Esophagus muscularis mucosa (tissue), 4 donors: ENCODE results near the gene BTRC. TPM values are rescaled to one million over a fixed set of nuclear protein-coding genes. Genes with fewer than 3 reads are reported as not detected.

Experiments
- DNase-seq: peaks from one replicate; pipeline ENCODE4 v3.0.0-alpha.2; 2017; ENCODE audit errors: extremely low spot score
- H3K27ac ChIP-seq, 4 donors: fragments of 200-600 bp; sonication (generic); replicated peaks in 1 of 4; 1 replicate in 3 of 4; 2 replicates in 1 of 4; pipeline ENCODE4 v1.5.1; 2016 to 2019; ENCODE audit warnings: mild to moderate bottlenecking in 1 of 4
- H3K27me3 ChIP-seq, 4 donors: fragments of 200-600 bp; sonication (generic); one replicate each; pipeline versions ENCODE4 v1.5.1 to v1.6.0; 2016 to 2019
- H3K36me3 ChIP-seq, 4 donors: fragments of 200-600 bp; sonication (generic); one replicate each; pipeline ENCODE4 v1.5.1; 2016 to 2019
- H3K4me1 ChIP-seq, 4 donors: fragments of 200-600 bp; sonication (generic); one replicate each; pipeline ENCODE4 v1.5.1; 2016 to 2019
- H3K4me3 ChIP-seq, 4 donors: fragments of 200-600 bp; sonication (generic); 1 replicate in 2 of 4; 2 replicates in 2 of 4; pipeline ENCODE4 v1.5.1; 2016 to 2019; ENCODE audit warnings: mild to moderate bottlenecking in 4 of 4, moderate library complexity in 1 of 4
- H3K9me3 ChIP-seq, 4 donors: fragments of 200-600 bp; sonication (generic); 1 replicate in 3 of 4; 2 replicates in 1 of 4; pipeline ENCODE4 v1.5.1; 2016 to 2019
- CTCF ChIP-seq, 3 experiments: fragments of 200-600 bp in 2 of 3; fragments of 450-650 bp in 1 of 3; sonication (generic) in 2 of 3; IDR thresholded peaks; one replicate each; pipeline ENCODE4 v1.5.1; 2017 to 2019; ENCODE audit warnings: antibody characterized with exemption in 3 of 3, mild to moderate bottlenecking in 2 of 3, moderate library complexity in 1 of 3
- EP300 ChIP-seq: sonication (generic); formaldehyde crosslinking; IDR thresholded peaks from one replicate; pipeline ENCODE4 v1.6.1; 2017; ENCODE audit warnings: antibody characterized with exemption
- POLR2A ChIP-seq: fragments of 450-650 bp; IDR thresholded peaks from one replicate; pipeline ENCODE4 v1.6.1; 2017; ENCODE audit warnings: antibody characterized with exemption, moderate library complexity, mild to moderate bottlenecking, low read depth
- POLR2AphosphoS5 ChIP-seq, 2 donors: sonication (generic); formaldehyde crosslinking; IDR thresholded peaks; one replicate each; pipeline ENCODE4 v1.6.1; 2017; ENCODE audit warnings: antibody characterized with exemption in 2 of 2
- WGBS: methylation state at CpG from one replicate; pipeline ENCODE4 v1.1.5; 2018; 5-methylcytosine and 5-hydroxymethylcytosine counted together
- intact Hi-C: fragments of 100-400 bp; cut with DNase I; formaldehyde crosslinking; loops from one replicate; pipeline ENCODE4 v1.15.1; 2023
- total RNA-seq, 4 donors: library from RNA; depleted of rRNA; stranded (reverse); fragments of >200 nt; gene quantifications; one replicate each; pipeline versions ENCODE4 v1.1.0 to v1.2.1, GENCODE V29; 2016

BTRC gene
- total RNA-seq, 4 donors from 2014 or later = 10.1 to 20.0 (median 10.4) TPM

GRCh38 chr10:101562231-101562630, 208.3 kb downstream of the BTRC start:
- TF ChIP-seq POLR2A (no peak), CTCF (IDR thresholded peaks at IDR 0.05) (no peak)
- Histone ChIP-seq H3K4me1 (peaks cover 7 to 11% (median 10%) of the 10 kb centered on the region in 4 donors), H3K4me3 (no peak overlapping the region), H3K27ac (no peak overlapping the region), H3K36me3 (no peaks in the 10 kb centered on the region), H3K9me3 (no peaks in the 10 kb centered on the region), H3K27me3 (peaks cover 6 to 76% (median 11%) of the 10 kb centered on the region in 4 donors)
- intact Hi-C loops = no loop called here
- WGBS = 91% methylated on average over 3 of the region's 5 CpGs
- no peak for DNase-seq

- H3K9me3 ChIP-seq = no peaks in the 10 kb centered on the region
- no peak for TF ChIP-seq CTCF (IDR thresholded peaks at IDR 0.05)
- no peak for TF ChIP-seq EP300
- TF ChIP-seq POLR2A = no peak
- TF ChIP-seq POLR2AphosphoS5 (IDR thresholded peaks at IDR 0.05) = no peak
- H3K4me1 ChIP-seq = peaks cover 7 to 11% (median 10%) of the 10 kb centered on the region in 4 donors
- intact Hi-C loops = no loop called here
- H3K4me3 ChIP-seq = no peak overlapping the region
- H3K27me3 ChIP-seq = peaks cover 6 to 84% (median 15%) of the 10 kb centered on the region in 4 donors
- WGBS = 75% methylated on average over 2 of the region's 3 CpGs
- no peaks in the 10 kb centered on the region for H3K36me3 ChIP-seq
- H3K27ac ChIP-seq = no peak overlapping the region
- DNase-seq = no peak
Observed at GRCh38 chr10:101563007-101563406, 209.0 kb downstream of the BTRC start.

- Histone ChIP-seq H3K9me3 (no peaks in the 10 kb centered on the region), H3K36me3 (no peaks in the 10 kb centered on the region), H3K4me3 (no peak overlapping the region), H3K27me3 (peaks cover 6 to 89% (median 19%) of the 10 kb centered on the region in 4 donors), H3K4me1 (peaks cover 7 to 11% (median 10%) of the 10 kb centered on the region in 4 donors), H3K27ac (no peak overlapping the region)
- TF ChIP-seq EP300 (no peak), POLR2A (no peak), CTCF (IDR thresholded peaks at IDR 0.05) (no peak), POLR2AphosphoS5 (IDR thresholded peaks at IDR 0.05) (no peak)
- no peak for DNase-seq
- WGBS = 76% methylated on average over 9 of the region's 11 CpGs
- intact Hi-C loops = no loop called here
Observed at GRCh38 chr10:101563497-101564040, 209.6 kb downstream of the BTRC start.

GRCh38 chr10:101564490-101564991, 210.6 kb downstream of the BTRC start:
- H3K27me3 ChIP-seq = peaks cover 6 to 99% (median 29%) of the 10 kb centered on the region in 4 donors
- TF ChIP-seq POLR2A = no peak
- no peak for TF ChIP-seq POLR2AphosphoS5 (IDR thresholded peaks at IDR 0.05)
- no peak for TF ChIP-seq EP300
- TF ChIP-seq CTCF (IDR thresholded peaks at IDR 0.05) = no peak
- DNase-seq = no peak
- intact Hi-C loops = no loop called here
- peaks cover 10 to 15% (median 14%) of the 10 kb centered on the region in 4 donors for H3K4me1 ChIP-seq
- H3K36me3 ChIP-seq = no peaks in the 10 kb centered on the region
- H3K27ac ChIP-seq = no peak overlapping the region
- no peak overlapping the region for H3K4me3 ChIP-seq
- no peaks in the 10 kb centered on the region for H3K9me3 ChIP-seq
- 79% methylated on average over 12 of the region's 15 CpGs for WGBS
